ENCODE results near the gene SLC11A1. TPM values are rescaled to one million over a fixed set of nuclear protein-coding genes. Genes with fewer than 3 reads are reported as not detected.

The SLC11A1 gene
- total and polyA plus RNA-seq, 2 experiments from 2014 or later = 0.60 to 0.74 TPM

- peaks cover 33% of the 10 kb centered on the region for H3K4me1 ChIP-seq (ENCODE audit: insufficient read depth)
- 2% methylated on average over 43 of the region's 78 CpGs for WGBS (ENCODE audit: low lambda C conversion rate, missing lambda C conversion rate)
- H3K79me2 ChIP-seq = peaks cover 46% of the 10 kb centered on the region
These were observed 17.5 kb downstream of the SLC11A1 start, which contains the start of gene CTDSP1 for GRCh38 chr2:218399391-218400166. Gene CTDSP1, plus strand, starts transcription at chr2:218399868. Its CDS starts 223 bp downstream, at chr2:218400091.

DNA sequence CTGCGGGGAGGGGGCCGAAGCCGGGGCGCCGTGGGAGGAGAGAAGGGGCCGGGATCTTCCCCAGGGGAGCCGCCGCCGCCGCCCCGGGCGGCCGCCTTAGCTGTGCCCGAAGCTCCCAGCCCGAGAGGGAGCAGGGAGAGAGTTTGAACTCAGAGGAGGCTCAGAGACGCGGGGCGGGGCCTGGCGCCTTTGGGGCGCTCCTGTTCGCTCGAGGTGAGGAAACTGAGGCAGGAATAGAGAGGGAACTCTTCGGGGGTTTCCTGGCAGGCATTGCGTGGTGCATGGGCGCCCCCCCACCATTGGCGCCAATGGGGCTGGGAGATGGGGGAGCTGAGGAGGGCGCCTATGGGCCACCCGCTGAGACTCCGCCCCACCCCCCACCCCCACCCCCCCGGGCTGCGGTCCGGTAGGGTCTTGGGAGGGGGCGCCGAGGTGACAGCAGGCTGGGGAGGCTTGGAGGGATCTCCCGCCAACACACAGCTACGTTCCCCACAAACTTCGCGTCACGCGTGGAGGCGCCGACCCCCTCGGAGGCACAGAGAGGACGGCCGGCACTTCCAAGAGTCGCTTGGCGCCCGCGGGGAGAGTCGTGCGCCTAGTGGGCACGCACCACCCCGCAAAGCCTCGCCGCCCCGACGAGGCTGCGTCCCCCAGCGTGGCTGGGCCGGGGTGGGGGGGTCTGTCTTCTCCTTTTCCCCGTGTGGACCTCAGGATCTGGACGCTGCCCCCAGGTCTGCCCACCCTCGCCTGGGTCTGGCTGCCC lies 18.3 kb downstream of the SLC11A1 start:
- DNase-seq (ENCODE audit: low spot score) = peak; percentile 56
- H3K9me3 ChIP-seq (ENCODE audit: low read depth) = no peaks in the 10 kb centered on the region
- H4K20me1 ChIP-seq (ENCODE audit: insufficient read depth, poor library complexity, severe bottlenecking) = peaks cover 9% of the 10 kb centered on the region
- 2% methylated on average over 31 of the region's 63 CpGs for WGBS (ENCODE audit: low lambda C conversion rate, missing lambda C conversion rate)
- H3K4me1 ChIP-seq (ENCODE audit: insufficient read depth) = peaks cover 41% of the 10 kb centered on the region
- H3K9me2 ChIP-seq (replicated peaks; ENCODE audit: insufficient read depth) = no peaks in the 10 kb centered on the region
- no peaks in the 10 kb centered on the region for H3K36me3 ChIP-seq (replicated peaks; ENCODE audit: insufficient read depth, low read depth)
- H3K4me2 ChIP-seq = peak overlapping the region; percentile 96
- TF ChIP-seq, protein P1, sequence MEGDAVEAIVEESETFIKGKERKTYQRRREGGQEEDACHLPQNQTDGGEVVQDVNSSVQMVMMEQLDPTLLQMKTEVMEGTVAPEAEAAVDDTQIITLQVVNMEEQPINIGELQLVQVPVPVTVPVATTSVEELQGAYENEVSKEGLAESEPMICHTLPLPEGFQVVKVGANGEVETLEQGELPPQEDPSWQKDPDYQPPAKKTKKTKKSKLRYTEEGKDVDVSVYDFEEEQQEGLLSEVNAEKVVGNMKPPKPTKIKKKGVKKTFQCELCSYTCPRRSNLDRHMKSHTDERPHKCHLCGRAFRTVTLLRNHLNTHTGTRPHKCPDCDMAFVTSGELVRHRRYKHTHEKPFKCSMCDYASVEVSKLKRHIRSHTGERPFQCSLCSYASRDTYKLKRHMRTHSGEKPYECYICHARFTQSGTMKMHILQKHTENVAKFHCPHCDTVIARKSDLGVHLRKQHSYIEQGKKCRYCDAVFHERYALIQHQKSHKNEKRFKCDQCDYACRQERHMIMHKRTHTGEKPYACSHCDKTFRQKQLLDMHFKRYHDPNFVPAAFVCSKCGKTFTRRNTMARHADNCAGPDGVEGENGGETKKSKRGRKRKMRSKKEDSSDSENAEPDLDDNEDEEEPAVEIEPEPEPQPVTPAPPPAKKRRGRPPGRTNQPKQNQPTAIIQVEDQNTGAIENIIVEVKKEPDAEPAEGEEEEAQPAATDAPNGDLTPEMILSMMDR (IDR thresholded peaks at IDR 0.05; ENCODE audit: poor library complexity) = no peak
- TF ChIP-seq EZH2 (IDR thresholded peaks at IDR 0.05; ENCODE audit: borderline replicate concordance) (no peak), EZH2phosphoT487 (IDR thresholded peaks at IDR 0.05; ENCODE audit: low read depth, severe bottlenecking, unreplicated experiment) (no peak)
- H2AFZ ChIP-seq = no peak overlapping the region
- peak overlapping the region; percentile 100 for H3K27ac ChIP-seq
- no peaks in the 10 kb centered on the region for H3K27me3 ChIP-seq
- H3K79me2 ChIP-seq = peaks cover 46% of the 10 kb centered on the region
- peak overlapping the region; percentile 90 for H3K4me3 ChIP-seq

More at GRCh38 chr2:218399391-218400166, 17.5 kb downstream of the SLC11A1 start, which contains the start of gene CTDSP1:
- TF ChIP-seq EZH2phosphoT487 (IDR thresholded peaks at IDR 0.05; ENCODE audit: low read depth, severe bottlenecking, unreplicated experiment) (no peak), EZH2 (IDR thresholded peaks at IDR 0.05; ENCODE audit: borderline replicate concordance) (no peak)
- TF ChIP-seq, protein P1 (IDR thresholded peaks at IDR 0.05; ENCODE audit: poor library complexity) = no peak
- peak within 1 kb of the TSS; percentile 100 for H3K27ac ChIP-seq
- peak within 1 kb of the TSS; percentile 96 for H3K4me2 ChIP-seq
- peak; percentile 98 for DNase-seq (ENCODE audit: low spot score)
- H3K4me3 ChIP-seq = peak within 1 kb of the TSS; percentile 90
- peak within 1 kb of the TSS; percentile 41 for H2AFZ ChIP-seq
- H4K20me1 ChIP-seq (ENCODE audit: insufficient read depth, poor library complexity, severe bottlenecking) = peaks cover 9% of the 10 kb centered on the region
- no peaks in the 10 kb centered on the region for H3K9me3 ChIP-seq (ENCODE audit: low read depth)
- H3K9me2 ChIP-seq (replicated peaks; ENCODE audit: insufficient read depth) = no peaks in the 10 kb centered on the region
- no peaks in the 10 kb centered on the region for H3K27me3 ChIP-seq
- H3K36me3 ChIP-seq (replicated peaks; ENCODE audit: insufficient read depth, low read depth) = no peaks in the 10 kb centered on the region

GRCh38 chr2:218400930-218401881 lies 19.1 kb downstream of the SLC11A1 start:
- Histone ChIP-seq H3K4me3 (peak overlapping the region; percentile 90), H3K4me2 (peak overlapping the region; percentile 96), H3K79me2 (peaks cover 46% of the 10 kb centered on the region), H3K27me3 (no peaks in the 10 kb centered on the region), H4K20me1 (ENCODE audit: insufficient read depth, poor library complexity, severe bottlenecking) (peaks cover 9% of the 10 kb centered on the region), H2AFZ (no peak overlapping the region), H3K27ac (peak overlapping the region; percentile 100), H3K36me3 (replicated peaks; ENCODE audit: insufficient read depth, low read depth) (no peaks in the 10 kb centered on the region), H3K9me3 (ENCODE audit: low read depth) (no peaks in the 10 kb centered on the region), H3K9me2 (replicated peaks; ENCODE audit: insufficient read depth) (no peaks in the 10 kb centered on the region), H3K4me1 (ENCODE audit: insufficient read depth) (peaks cover 48% of the 10 kb centered on the region)
- TF ChIP-seq EZH2phosphoT487 (IDR thresholded peaks at IDR 0.05; ENCODE audit: low read depth, severe bottlenecking, unreplicated experiment) = no peak
- TF ChIP-seq, protein P1 (IDR thresholded peaks at IDR 0.05; ENCODE audit: poor library complexity) = no peak
- TF ChIP-seq EZH2 (IDR thresholded peaks at IDR 0.05; ENCODE audit: borderline replicate concordance) = no peak
- DNase-seq (ENCODE audit: low spot score) = peak; percentile 78
- WGBS (ENCODE audit: low lambda C conversion rate, missing lambda C conversion rate) = 65% methylated on average over 15 of the region's 24 CpGs
